ENCODE results near the gene MED13L.
"Not testable (repeated sequence)": the region's sequence is repeated elsewhere in the genome, so short reads cannot be mapped to it uniquely, and the experiment has no call there.

The MED13L gene

DNA sequence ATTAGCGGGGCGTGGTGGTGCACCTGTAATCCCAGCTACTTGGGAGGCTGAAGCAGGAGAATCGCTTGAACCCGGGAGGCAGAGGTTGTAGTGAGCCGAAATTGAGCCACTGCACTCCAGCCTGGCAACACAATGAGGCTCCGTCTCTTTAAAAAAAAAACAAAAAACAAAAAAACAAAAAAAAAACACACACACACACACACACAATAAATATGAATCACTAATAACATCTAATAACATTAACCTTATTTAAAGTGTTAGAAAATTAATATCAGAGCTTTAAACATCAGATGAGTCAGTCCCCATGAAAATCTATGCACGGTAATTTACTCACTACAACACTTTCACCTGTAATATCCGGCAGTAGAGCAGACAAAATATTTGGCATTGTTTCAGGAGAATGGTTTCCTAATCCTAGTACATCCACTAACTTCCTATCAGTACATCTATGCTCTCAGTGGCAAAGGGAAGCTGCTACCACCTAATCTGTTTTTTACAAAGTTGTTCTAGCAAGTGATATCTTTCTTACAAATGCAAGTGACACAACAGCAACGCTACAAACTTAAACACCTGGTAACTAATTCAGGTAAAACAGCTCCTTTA lies 36.2 kb downstream of the MED13L start:
- no peak overlapping the region for H3K4me3 ChIP-seq (ENCODE audit: low read depth, low read length)
- no peak for TF ChIP-seq CTCF (IDR thresholded peaks at IDR 0.05; ENCODE audit: low read depth, low read length, missing control alignments)
- no peak for DNase-seq (ENCODE audit: low read depth)

- H3K4me3 ChIP-seq (ENCODE audit: low read depth, low read length); DNase-seq (ENCODE audit: low read depth): not testable (repeated sequence)
Observed at GRCh38 chr12:116238570-116239119, 38.8 kb downstream of the MED13L start.

DNA sequence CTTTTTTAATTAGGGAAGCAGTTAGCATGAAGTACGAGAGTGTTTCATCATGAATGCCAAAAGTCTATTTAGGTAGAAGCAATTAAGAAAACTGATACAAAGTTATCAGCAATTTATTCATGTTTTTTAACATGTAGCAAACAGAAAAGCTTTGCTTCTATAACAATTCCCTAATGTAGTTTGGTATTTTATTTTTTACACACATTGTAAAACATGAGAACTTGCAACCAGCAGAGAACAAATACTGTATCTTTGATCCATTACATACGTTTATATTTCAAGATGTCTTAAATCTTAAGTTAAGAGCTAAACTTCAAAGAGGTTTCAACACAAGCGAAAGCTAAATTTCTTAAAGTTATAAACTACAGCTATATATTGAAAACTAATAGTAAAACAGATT lies 39.3 kb downstream of the MED13L start:
- TF ChIP-seq CTCF (IDR thresholded peaks at IDR 0.05; ENCODE audit: low read depth, low read length, missing control alignments) = no peak
- H3K4me3 ChIP-seq (ENCODE audit: low read depth, low read length) = no peak overlapping the region
- no peak for DNase-seq (ENCODE audit: low read depth)

- H3K4me3 ChIP-seq (ENCODE audit: low read depth, low read length) = no peak overlapping the region
- no peak for DNase-seq (ENCODE audit: low read depth)
- TF ChIP-seq CTCF (IDR thresholded peaks at IDR 0.05; ENCODE audit: low read depth, low read length, missing control alignments) = no peak
Observed at GRCh38 chr12:116236976-116237375, 40.5 kb downstream of the MED13L start.

- DNase-seq (ENCODE audit: low read depth) = peak; percentile 3
- TF ChIP-seq CTCF (IDR thresholded peaks at IDR 0.05; ENCODE audit: low read depth, low read length, missing control alignments) = peak; percentile 58
- H3K4me3 ChIP-seq (ENCODE audit: low read depth, low read length) = no peak overlapping the region
Observed at GRCh38 chr12:116236148-116236731, 41.3 kb downstream of the MED13L start.

GRCh38 chr12:116234148-116234547 lies 43.3 kb downstream of the MED13L start:
- DNase-seq (ENCODE audit: low read depth); H3K4me3 ChIP-seq (ENCODE audit: low read depth, low read length): not testable (repeated sequence)

- H3K4me3 ChIP-seq (ENCODE audit: low read depth, low read length) = no peak overlapping the region
- DNase-seq (ENCODE audit: low read depth) = no peak
- TF ChIP-seq CTCF (IDR thresholded peaks at IDR 0.05; ENCODE audit: low read depth, low read length, missing control alignments) = no peak
Observed at GRCh38 chr12:116233669-116234068, 43.8 kb downstream of the MED13L start.

- H3K4me3 ChIP-seq (ENCODE audit: low read depth, low read length) = no peak overlapping the region
- no peak for TF ChIP-seq CTCF (IDR thresholded peaks at IDR 0.05; ENCODE audit: low read depth, low read length, missing control alignments)
- no peak for DNase-seq (ENCODE audit: low read depth)
Observed at GRCh38 chr12:116227811-116228210, 49.7 kb downstream of the MED13L start.

All from GM12864 (cell line).